Gastrocnemius medialis (tissue), 4 donors: ENCODE data around the gene CD274.

ENCODE experiments used
- POLR2A ChIP-seq, 2 donors: fragments of 450-650 bp; IDR thresholded peaks; one replicate each; pipeline ENCODE4 v1.6.1; 2017; ENCODE audit warnings: antibody characterized with exemption in 2 of 2, mild to moderate bottlenecking in 2 of 2, moderate library complexity in 2 of 2
- TF ChIP-seq, protein P1 (sequence below), 5 experiments: fragments of 450-650 bp in 3 of 5; fragments of 200-600 bp in 2 of 5; sonication (generic) in 2 of 5; IDR thresholded peaks in 4 of 5; conservative IDR thresholded peaks in 1 of 5; 1 replicate in 4 of 5; 2 replicates in 1 of 5; pipeline ENCODE4 v1.5.1; 2016 to 2019; ENCODE audit warnings: antibody characterized with exemption in 5 of 5, mild to moderate bottlenecking in 3 of 5, moderate library complexity in 3 of 5

DNA sequence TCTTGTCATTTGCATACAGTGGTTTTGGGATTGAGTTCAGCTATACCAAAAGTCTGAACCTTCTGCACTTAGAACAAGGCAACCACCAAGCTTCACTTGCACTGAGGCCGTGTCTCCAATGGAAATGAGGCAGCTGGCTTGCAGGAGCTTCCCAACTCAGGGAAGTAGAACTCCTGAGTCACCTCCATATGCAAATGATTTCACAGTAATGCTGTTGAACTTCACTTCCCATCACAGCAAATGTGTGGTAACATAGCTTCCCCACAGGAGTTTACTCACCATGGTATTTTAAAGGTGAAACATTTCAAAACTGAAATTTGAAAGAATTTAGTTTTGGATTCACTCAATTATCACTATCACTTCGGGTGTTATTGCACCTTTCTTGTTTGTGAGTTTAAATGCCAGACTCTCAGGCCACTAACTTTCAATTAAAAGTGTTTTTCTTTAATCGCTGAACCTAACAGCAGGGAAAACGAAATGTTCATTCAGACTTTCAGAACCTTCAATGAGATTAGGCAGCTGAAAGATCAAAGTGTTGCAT is 9.0 kb downstream of the CD274 start:
- TF ChIP-seq, protein P1, sequence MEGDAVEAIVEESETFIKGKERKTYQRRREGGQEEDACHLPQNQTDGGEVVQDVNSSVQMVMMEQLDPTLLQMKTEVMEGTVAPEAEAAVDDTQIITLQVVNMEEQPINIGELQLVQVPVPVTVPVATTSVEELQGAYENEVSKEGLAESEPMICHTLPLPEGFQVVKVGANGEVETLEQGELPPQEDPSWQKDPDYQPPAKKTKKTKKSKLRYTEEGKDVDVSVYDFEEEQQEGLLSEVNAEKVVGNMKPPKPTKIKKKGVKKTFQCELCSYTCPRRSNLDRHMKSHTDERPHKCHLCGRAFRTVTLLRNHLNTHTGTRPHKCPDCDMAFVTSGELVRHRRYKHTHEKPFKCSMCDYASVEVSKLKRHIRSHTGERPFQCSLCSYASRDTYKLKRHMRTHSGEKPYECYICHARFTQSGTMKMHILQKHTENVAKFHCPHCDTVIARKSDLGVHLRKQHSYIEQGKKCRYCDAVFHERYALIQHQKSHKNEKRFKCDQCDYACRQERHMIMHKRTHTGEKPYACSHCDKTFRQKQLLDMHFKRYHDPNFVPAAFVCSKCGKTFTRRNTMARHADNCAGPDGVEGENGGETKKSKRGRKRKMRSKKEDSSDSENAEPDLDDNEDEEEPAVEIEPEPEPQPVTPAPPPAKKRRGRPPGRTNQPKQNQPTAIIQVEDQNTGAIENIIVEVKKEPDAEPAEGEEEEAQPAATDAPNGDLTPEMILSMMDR (IDR thresholded peaks at IDR 0.05 in 4 of 5, conservative IDR thresholded peaks at IDR 0.05 in 1 of 5) = no peak
- no peak for TF ChIP-seq POLR2A (IDR thresholded peaks at IDR 0.05)
